H1 (cell line): Measurements from ENCODE around the gene GPN2. TPM values are rescaled to one million over a fixed set of nuclear protein-coding genes. Genes with fewer than 3 reads are reported as not detected.

Source experiments
- CTCF ChIA-PET: fragments of 300-600 bp; sonication (Branson Sonifier 250); formaldehyde crosslinking; loops from one replicate; lab custom pipeline; 2021; ENCODE audit not compliant: partially characterized antibody; lab: Charles Lee
- POLR2A ChIA-PET: fragments of 300-600 bp; sonication (Branson Sonifier 250); formaldehyde crosslinking; loops from one replicate; lab custom pipeline; 2021; ENCODE audit warnings: inconsistent platforms; ENCODE audit not compliant: partially characterized antibody; lab: Charles Lee
- DNase-seq, 2 experiments: peaks; one replicate each; pipeline versions ENCODE4 v3.0.0 to v3.0.0-alpha.2; 2010 to 2022; ENCODE audit warnings: low spot score in 2 of 2, low read depth in 1 of 2, mixed read lengths in 1 of 2
- FAIRE-seq: peaks from 2 replicates; lab custom pipeline; 2011; peaks lifted over from hg19 to GRCh38; lab: Jason Lieb, UNC
- H2AFZ ChIP-seq: 2 replicates; pipeline ENCODE4 v1.8.1; 2012; ENCODE audit warnings: low read length, inconsistent platforms
- H2AK5ac ChIP-seq: 2 replicates; pipeline ENCODE4 v1.6.1; 2013; ENCODE audit warnings: low read depth, low read length
- H2BK120ac ChIP-seq: replicated peaks from 2 replicates; pipeline ENCODE3; 2013; ENCODE audit warnings: low read depth, low read length, inconsistent platforms
- H2BK12ac ChIP-seq: 2 replicates; pipeline ENCODE4 v1.6.1; 2013; ENCODE audit warnings: low read depth, low read length
- H2BK15ac ChIP-seq: 2 replicates; pipeline ENCODE4 v1.6.1; 2013; ENCODE audit warnings: low read length
- H2BK20ac ChIP-seq: 2 replicates; pipeline ENCODE4 v1.6.1; 2013; ENCODE audit warnings: low read length
- H2BK5ac ChIP-seq: 2 replicates; pipeline ENCODE4 v1.6.1; 2013; ENCODE audit warnings: low read depth, low read length
- H3K14ac ChIP-seq: 2 replicates; pipeline ENCODE4 v1.6.1; 2013; ENCODE audit warnings: inconsistent platforms; ENCODE audit not compliant: insufficient read length
- H3K18ac ChIP-seq: 2 replicates; pipeline ENCODE4 v1.6.1; 2013; ENCODE audit warnings: low read length; ENCODE audit errors: extremely low read depth
- H3K23ac ChIP-seq: 2 replicates; pipeline ENCODE4 v1.6.1; 2013; ENCODE audit warnings: inconsistent platforms; ENCODE audit not compliant: insufficient read length
- H3K23me2 ChIP-seq: 2 replicates; pipeline ENCODE4 v1.6.1; 2013; ENCODE audit warnings: low read depth, low read length
- H3K27ac ChIP-seq: 2 replicates; pipeline ENCODE4 v1.6.1; 2011; ENCODE audit warnings: low read depth, low read length, inconsistent platforms
- H3K27me3 ChIP-seq, 4 experiments: replicated peaks in 1 of 4; 1 replicate in 1 of 4; 2 replicates in 3 of 4; pipeline versions ENCODE4 v1.6.1 to v1.8.1; 2011 to 2013; ENCODE audit warnings: low read length in 3 of 4, mild to moderate bottlenecking in 3 of 4, inconsistent platforms in 2 of 4, mixed read lengths in 2 of 4, moderate library complexity in 1 of 4; ENCODE audit not compliant: control insufficient read depth in 3 of 4, insufficient read depth in 3 of 4; ENCODE audit errors: extremely low read depth in 1 of 4
- H3K36me3 ChIP-seq, 4 experiments: 2 replicates each; pipeline versions ENCODE4 v1.6.1 to v1.8.1; 2011 to 2013; ENCODE audit warnings: mild to moderate bottlenecking in 4 of 4, low read length in 3 of 4, moderate library complexity in 2 of 4, control low read depth in 1 of 4, inconsistent platforms in 1 of 4; ENCODE audit not compliant: insufficient read depth in 4 of 4, control insufficient read depth in 2 of 4
- H3K4ac ChIP-seq: replicated peaks from 2 replicates; pipeline ENCODE3; 2013; ENCODE audit warnings: low read length, low read depth, mixed read lengths, inconsistent platforms; ENCODE audit not compliant: insufficient read length
- H3K4me1 ChIP-seq, 4 experiments: replicated peaks in 1 of 4; 1 replicate in 1 of 4; 2 replicates in 3 of 4; pipeline versions ENCODE4 v1.6.1 to v1.8.1; 2011 to 2013; ENCODE audit warnings: low read length in 3 of 4, inconsistent platforms in 2 of 4, mixed read lengths in 1 of 4; ENCODE audit not compliant: insufficient read depth in 4 of 4, control insufficient read depth in 3 of 4
- H3K4me2 ChIP-seq, 2 experiments: 2 replicates each; pipeline versions ENCODE4 v1.6.1 to v1.8.1; 2011 to 2013; ENCODE audit warnings: low read depth in 2 of 2, low read length in 2 of 2, control low read depth in 1 of 2, inconsistent platforms in 1 of 2, mild to moderate bottlenecking in 1 of 2; ENCODE audit not compliant: insufficient read depth in 1 of 2
- H3K4me3 ChIP-seq, 4 experiments: fragments of 200-600, 300-600 bp in 1 of 4; sonication (generic), shearing (Covaris generic), sonication (Bioruptor Twin) in 1 of 4; 2 replicates each; pipeline versions ENCODE4 v1.5.1 to v1.8.1; 2011 to 2016; ENCODE audit warnings: low read length in 4 of 4, low read depth in 3 of 4, control low read depth in 2 of 4, inconsistent platforms in 2 of 4, mild to moderate bottlenecking in 2 of 4, mixed read lengths in 1 of 4, moderate library complexity in 1 of 4; ENCODE audit not compliant: insufficient read depth in 2 of 4; ENCODE audit errors: extremely low read depth in 1 of 4
- H3K56ac ChIP-seq: replicated peaks from 2 replicates; pipeline ENCODE3; 2013; ENCODE audit warnings: low read depth, mild to moderate bottlenecking, mixed read lengths, low read length, inconsistent platforms; ENCODE audit not compliant: insufficient read length
- H3K79me1 ChIP-seq: 2 replicates; pipeline ENCODE4 v1.6.1; 2013; ENCODE audit warnings: low read depth, low read length, control low read depth
- H3K79me2 ChIP-seq, 2 experiments: 2 replicates each; pipeline versions ENCODE4 v1.6.1 to v1.8.1; 2012 to 2013; ENCODE audit warnings: low read length in 2 of 2, mild to moderate bottlenecking in 2 of 2, inconsistent platforms in 1 of 2; ENCODE audit not compliant: insufficient read depth in 2 of 2, control insufficient read depth in 1 of 2
- H3K9ac ChIP-seq, 4 experiments: replicated peaks in 1 of 4; 1 replicate in 1 of 4; 2 replicates in 3 of 4; pipeline versions ENCODE4 v1.6.1 to v1.8.1; 2011 to 2013; ENCODE audit warnings: low read depth in 3 of 4, low read length in 3 of 4, control low read depth in 2 of 4, mild to moderate bottlenecking in 2 of 4, moderate library complexity in 2 of 4, inconsistent platforms in 1 of 4; ENCODE audit errors: extremely low read depth in 1 of 4
- H3K9me3 ChIP-seq, 2 experiments: 2 replicates each; pipeline versions ENCODE4 v1.6.1 to v1.8.1; 2012 to 2013; ENCODE audit warnings: mild to moderate bottlenecking in 2 of 2, moderate library complexity in 2 of 2, control low read depth in 1 of 2, inconsistent platforms in 1 of 2, low read depth in 1 of 2, low read length in 1 of 2, mixed read lengths in 1 of 2; ENCODE audit not compliant: insufficient read depth in 2 of 2
- H4K20me1 ChIP-seq, 2 experiments: replicated peaks in 1 of 2; 2 replicates each; pipeline versions ENCODE3 to v1.8.1; 2011 to 2013; ENCODE audit warnings: inconsistent platforms in 2 of 2, low read length in 2 of 2, mild to moderate bottlenecking in 1 of 2; ENCODE audit not compliant: insufficient read depth in 2 of 2, control insufficient read depth in 1 of 2
- H4K5ac ChIP-seq: 2 replicates; pipeline ENCODE4 v1.6.1; 2013; ENCODE audit warnings: low read length, low read depth, mixed read lengths, inconsistent platforms; ENCODE audit not compliant: insufficient read length
- H4K8ac ChIP-seq: 2 replicates; pipeline ENCODE4 v1.8.0; 2013; ENCODE audit warnings: mild to moderate bottlenecking, moderate library complexity, low read length, inconsistent platforms; ENCODE audit not compliant: insufficient read depth; ENCODE audit errors: extremely low read depth
- H4K91ac ChIP-seq: replicated peaks from 2 replicates; pipeline ENCODE3; 2013; ENCODE audit warnings: low read length, mixed read lengths, inconsistent platforms; ENCODE audit not compliant: insufficient read length
- CTBP2 ChIP-seq: IDR thresholded peaks from 2 replicates; pipeline ENCODE4 v1.7.0; 2011; ENCODE audit warnings: borderline replicate concordance, mild to moderate bottlenecking, moderate library complexity, mixed read lengths, low read length; ENCODE audit not compliant: insufficient read depth, insufficient read length
- MAFK ChIP-seq: IDR thresholded peaks from 2 replicates; pipeline ENCODE4 v1.6.1; 2012; ENCODE audit warnings: low read depth, mild to moderate bottlenecking, improper control_type of control experiment, low read length
- SP2 ChIP-seq: IDR thresholded peaks from 2 replicates; pipeline ENCODE4 v1.6.1; 2012; ENCODE audit warnings: mild to moderate bottlenecking, low read length, inconsistent platforms
- TBP ChIP-seq: IDR thresholded peaks from 2 replicates; pipeline ENCODE4 v1.6.1; 2011; ENCODE audit warnings: low read depth, low read length, improper control_type of control experiment
- TEAD4 ChIP-seq: IDR thresholded peaks from 2 replicates; pipeline ENCODE4 v1.6.1; 2012; ENCODE audit warnings: low read depth, low read length, inconsistent platforms, mixed read lengths
- USF2 ChIP-seq: IDR thresholded peaks from 2 replicates; pipeline ENCODE4 v1.6.1; 2011; ENCODE audit warnings: low read length, improper control_type of control experiment
- WGBS, 2 experiments: shearing (Covaris generic) in 1 of 2; methylation state at CpG; one replicate each; pipeline versions ENCODE4 v1.1.6 to v1.1.7; 2013 to 2015; ENCODE audit warnings: low lambda C conversion rate in 2 of 2, mixed read lengths in 2 of 2, inconsistent platforms in 1 of 2, low coverage in 1 of 2, missing lambda C conversion rate in 1 of 2; ENCODE audit not compliant: insufficient replicate concordance in 2 of 2, insufficient coverage in 1 of 2, insufficient read length in 1 of 2; ENCODE audit errors: extremely low coverage in 1 of 2, missing lambda C conversion rate in 1 of 2; 5-methylcytosine and 5-hydroxymethylcytosine counted together
- long read RNA-seq, 2 experiments: library from RNA in 1 of 2; library from capped mRNA in 1 of 2; stranded (forward); transcript quantifications; one replicate each; pipeline ENCODE4 v2.0.0, GENCODE V29; 2021; ENCODE audit warnings: inconsistent platforms in 1 of 2
- polyA minus RNA-seq, 3 experiments: library from RNA; depleted of rRNA, polyadenylated mRNA; stranded (reverse); fragments of >200 nt; gene quantifications; 1 replicate in 2 of 3; 2 replicates in 1 of 3; pipeline ENCODE4 v1.2.3, GENCODE V29; 2011
- polyA plus RNA-seq, 7 experiments: library from polyadenylated mRNA; depleted of rRNA in 3 of 7; stranded (reverse) in 5 of 7; unstranded in 2 of 7; fragments of >200 nt in 5 of 7; fragments of 200-250 nt in 2 of 7; gene quantifications; 1 replicate in 5 of 7; 2 replicates in 1 of 7; 4 replicates in 1 of 7; pipeline versions ENCODE4 v1.2.1 to v1.2.3, GENCODE V29; 2011 to 2013; ENCODE audit warnings: missing spikeins in 2 of 7, mixed read lengths in 2 of 7
- total RNA-seq: library from RNA; stranded (reverse); fragmentation: NEBNext Ultra II Directional; extraction: Animal tissue kit (Norgen Biotek cat#: 25700); gene quantifications from 2 replicates; pipeline ENCODE4 v1.2.1, GENCODE V29; 2021

Gene GPN2
- 29.6 and 36.8 TPM in 2 replicates for total RNA-seq
- 27.3 and 34.8 TPM in 2 replicates for polyA plus RNA-seq (2011; rRNA removed)
- polyA plus RNA-seq (2011; cell fraction: cytosol; rRNA removed), result 25.1 TPM
- 43.6 TPM for polyA plus RNA-seq (2011; cell fraction: nucleus; rRNA removed)
- 20.4 to 32.9 TPM (median 29.8 TPM) in 4 replicates for polyA plus RNA-seq (2012, experiment 1 of 2)
- 24.3 TPM for polyA plus RNA-seq (2012, experiment 2 of 2)
- polyA plus RNA-seq (2013, experiment 1 of 2), result 17.9 TPM
- 16.9 TPM for polyA plus RNA-seq (2013, experiment 2 of 2)
- polyA minus RNA-seq (2011; rRNA and poly(A)+ RNA removed), result 42.5 and 57.8 TPM in 2 replicates
- polyA minus RNA-seq (2011; cell fraction: cytosol; rRNA and poly(A)+ RNA removed), result 37.3 TPM
- 20.5 TPM for polyA minus RNA-seq (2011; cell fraction: nucleus; rRNA and poly(A)+ RNA removed)
- long read RNA-seq, experiment 1, full-length matches to known transcripts, result 11 of 12 reads
- long read RNA-seq, experiment 1, partial matches to known transcripts, result 0 of 12 reads
- long read RNA-seq, experiment 1, other reads (novel, unspliced or antisense), result 1 of 12 reads
- long read RNA-seq, experiment 2, result 0 reads

DNA sequence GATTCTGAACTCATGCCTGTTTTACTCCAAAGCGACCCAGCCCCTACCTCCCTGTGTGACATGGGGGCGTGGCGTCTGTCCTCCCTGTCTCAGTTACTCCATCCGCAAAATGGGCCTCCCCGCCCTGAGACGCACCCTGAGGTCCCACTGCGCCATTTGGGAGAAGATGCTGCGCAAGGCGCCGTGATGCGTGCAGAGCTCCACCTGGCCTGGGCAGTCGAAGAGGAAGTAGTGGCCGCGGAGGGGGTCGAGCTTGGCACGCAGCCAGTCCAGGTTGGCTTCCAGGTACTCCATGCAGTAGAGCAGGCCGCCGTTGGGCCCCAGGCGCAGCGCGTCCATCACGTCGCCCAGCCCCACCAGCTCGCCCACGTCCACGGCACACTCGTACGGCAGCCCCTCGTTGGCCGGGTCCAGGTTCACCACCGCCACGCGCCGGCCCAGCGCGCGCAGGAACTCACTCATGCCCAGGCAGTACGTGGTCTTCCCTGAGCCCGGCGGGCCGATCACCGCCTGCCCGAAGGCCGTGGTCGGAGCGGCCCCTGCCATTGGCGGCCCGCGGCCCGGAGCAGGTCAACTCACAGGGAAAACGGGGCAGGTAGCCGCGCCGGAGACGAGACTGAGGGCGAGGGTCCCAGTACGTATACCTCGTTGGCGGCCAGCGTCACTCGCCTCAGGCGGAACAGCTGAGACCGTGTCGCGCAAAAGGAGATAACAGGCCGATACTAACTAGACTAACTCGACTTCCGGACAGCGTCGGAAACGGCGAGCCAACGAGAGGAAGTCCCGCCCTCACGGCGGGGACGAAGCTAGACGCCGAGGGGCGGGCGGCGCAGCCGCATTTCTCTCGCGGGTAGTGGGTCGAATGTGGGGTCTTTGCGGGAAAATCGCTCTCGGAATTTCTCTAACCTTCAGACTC is at the start of gene GPN2:
Gene GPN2 (minus strand): TSS at position 733 of the 916 bp plus-strand sequence. CDS start 187 bp downstream, at position 546.
- Histone ChIP-seq H3K23me2 (peaks cover 12% of the 10 kb centered on the region; the same call in 1 of the 2 replicates), H3K4ac (peak within 1 kb of the TSS; percentile 21), H3K4me2 (peak within 1 kb of the TSS; percentile 79 to 97), H4K5ac (peak within 1 kb of the TSS; percentile 70), H3K18ac (peak within 1 kb of the TSS; percentile 83), H3K27me3 (no peaks in the 10 kb centered on the region), H2BK120ac (no peak within 1 kb of the TSS), H3K79me1 (0 out of 2 replicates have a peak, but pooled peaks cover 1% of the 10 kb centered on the region), H4K8ac (peak within 1 kb of the TSS; percentile 96), H3K4me1 (peaks cover 0 to 8% (median 3%) of the 10 kb centered on the region in 4 experiments; a peak in 3 of 7 replicates), H2AK5ac (no peak within 1 kb of the TSS), H3K36me3 (peaks cover 12 to 39% (median 28%) of the 10 kb centered on the region in 4 experiments; a peak in 7 of 8 replicates), H2BK5ac (peak within 1 kb of the TSS; percentile 93), H2BK12ac (peak within 1 kb of the TSS; percentile 21; the same call in 1 of the 2 replicates), H3K23ac (no peak within 1 kb of the TSS), H2AFZ (no peak within 1 kb of the TSS; the same call in 1 of the 2 replicates), H3K27ac (peak within 1 kb of the TSS; percentile 58), H4K91ac (peak within 1 kb of the TSS; percentile 91), H2BK15ac (no peak within 1 kb of the TSS), H3K56ac (peak within 1 kb of the TSS; percentile 78), H3K9me3 (no peaks in the 10 kb centered on the region), H3K79me2 (peaks cover 0 to 12% of the 10 kb centered on the region in 2 experiments; a peak in 2 of 4 replicates), H3K14ac (no peak within 1 kb of the TSS), H3K4me3 (peak within 1 kb of the TSS; percentile 77 to 80 (median 80)), H2BK20ac (no peak within 1 kb of the TSS), H3K9ac (peak within 1 kb of the TSS; percentile 72 to 86 (median 83)), H4K20me1 (peaks cover 2 to 5% of the 10 kb centered on the region in 2 experiments)
- FAIRE-seq (no peak), DNase-seq (peak in 1 of 2 experiments; percentile 85)
- POLR2A ChIA-PET, result interaction anchor here (0.7 to 6.5 kb wide), 24 partner anchors 9 to 117 kb away, joined by 3 to 66 read pairs (median 4); partner anchors contain the start of genes GPATCH3, NR0B2 and NUDC
- 4% methylated on average over 74 of the region's 89 CpGs; no CpG with 5 or more reads in 1 of the 2 experiments for WGBS, 2 experiments
- CTCF ChIA-PET, result interaction anchor here (0.6 to 31.7 kb wide), 10 partner anchors 10 to 351 kb away, joined by 3 to 547 read pairs (median 4); partner anchors contain the start of genes GPATCH3 and SFN
- TF ChIP-seq SP2, result no peak
- no peak for TF ChIP-seq MAFK
- no peak for TF ChIP-seq USF2
- no peak for TF ChIP-seq CTBP2
- peak; percentile 73 for TF ChIP-seq TBP
- TF ChIP-seq TEAD4, result no peak
